ENCODE results near the gene BRIX1. TPM values are rescaled to one million over a fixed set of nuclear protein-coding genes. Genes with fewer than 3 reads are reported as not detected.

Gene BRIX1, protein sequence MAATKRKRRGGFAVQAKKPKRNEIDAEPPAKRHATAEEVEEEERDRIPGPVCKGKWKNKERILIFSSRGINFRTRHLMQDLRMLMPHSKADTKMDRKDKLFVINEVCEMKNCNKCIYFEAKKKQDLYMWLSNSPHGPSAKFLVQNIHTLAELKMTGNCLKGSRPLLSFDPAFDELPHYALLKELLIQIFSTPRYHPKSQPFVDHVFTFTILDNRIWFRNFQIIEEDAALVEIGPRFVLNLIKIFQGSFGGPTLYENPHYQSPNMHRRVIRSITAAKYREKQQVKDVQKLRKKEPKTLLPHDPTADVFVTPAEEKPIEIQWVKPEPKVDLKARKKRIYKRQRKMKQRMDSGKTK
- 14.9 and 23.1 TPM in 2 replicates for total RNA-seq

DNA sequence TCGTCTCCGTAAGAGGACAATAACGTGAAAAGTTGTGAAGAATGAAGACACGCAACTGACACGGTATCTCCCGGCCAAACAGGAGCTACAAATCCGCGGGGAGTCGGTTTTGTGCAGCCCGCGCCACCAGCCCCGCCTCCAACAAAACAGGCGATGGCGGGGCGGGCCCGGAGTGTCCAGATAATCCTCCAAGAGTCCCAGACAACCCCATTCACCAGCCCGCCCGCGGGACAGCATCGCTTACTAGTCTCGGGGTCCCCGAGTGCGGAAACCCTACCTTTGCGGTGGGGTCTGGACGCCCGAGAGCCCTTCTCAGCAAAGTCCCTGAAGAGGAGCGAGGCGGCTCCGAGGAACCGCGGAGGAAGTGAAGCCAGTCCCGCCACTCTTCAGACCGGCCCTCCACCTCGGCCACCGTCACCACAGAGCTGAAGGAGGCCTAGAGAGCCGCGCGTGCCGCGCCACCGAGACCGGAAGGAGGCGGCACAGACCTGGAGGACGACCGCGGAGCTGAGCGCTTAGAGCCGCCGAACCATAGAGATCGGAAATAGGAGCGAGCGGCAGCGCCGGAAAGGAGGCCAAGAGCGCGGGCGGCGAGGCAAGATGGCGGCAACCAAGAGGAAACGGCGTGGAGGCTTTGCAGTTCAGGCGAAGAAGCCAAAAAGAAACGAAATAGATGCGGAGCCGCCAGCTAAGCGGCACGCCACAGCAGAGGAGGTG, at the start of gene BRIX1, which contains the start of gene RAD1:
Gene BRIX1 (plus strand): TSS at position 573 of the 717 bp plus-strand sequence. CDS start 28 bp downstream, at position 601.
Gene RAD1 (minus strand): TSS at position 366 of the 717 bp plus-strand sequence. CDS start 612 bp downstream, outside the sequence.

DNA sequence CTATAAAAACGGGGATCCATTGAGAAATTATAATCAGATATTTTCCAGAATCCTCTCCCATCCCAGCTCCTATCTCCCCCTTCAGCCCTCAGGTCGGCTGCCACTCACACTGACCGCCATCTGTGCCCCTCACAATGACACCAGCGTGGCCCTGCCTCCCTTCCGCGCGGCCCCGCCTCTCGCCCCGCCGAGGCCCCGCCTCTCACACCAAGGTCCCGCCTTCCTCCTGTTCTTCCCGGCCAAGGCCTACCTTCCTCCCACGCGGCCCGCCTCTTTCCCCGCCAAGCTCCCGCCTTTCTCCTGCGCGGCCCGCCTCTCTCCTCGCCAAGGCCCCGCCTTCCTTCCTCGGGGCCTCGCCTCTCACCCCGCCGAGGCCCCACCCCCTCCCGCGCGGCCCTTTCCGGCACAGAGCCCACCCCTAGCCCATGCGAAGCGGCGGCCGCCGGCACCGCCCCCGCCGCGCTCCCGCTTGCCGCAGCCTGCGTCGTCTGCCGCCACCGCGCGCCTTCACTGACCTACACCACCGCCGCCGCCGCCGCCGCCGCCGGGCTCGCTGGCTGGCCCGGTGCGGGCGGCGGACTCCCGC, 13.7 kb downstream of the BRIX1 start, which contains the start of gene DNAJC21:
Gene DNAJC21 (plus strand): TSS at position 426 of the 586 bp plus-strand sequence. CDS start 261 bp downstream, outside the sequence.

Other genes starting within 250 kb of the BRIX1 start
- 0.43 and 1.2 TPM in 2 replicates for gene TTC23L, start 76.5 kb upstream of the BRIX1 start, total RNA-seq
- 21.6 and 27.1 TPM in 2 replicates for gene RAD1, start 207 bp upstream of the BRIX1 start, total RNA-seq
- 24.8 and 36.5 TPM in 2 replicates for gene DNAJC21, start 13.8 kb downstream of the BRIX1 start, total RNA-seq
- gene AGXT2, start 132.2 kb downstream of the BRIX1 start, total RNA-seq: not detected in 2 replicates

Data from placental epithelial cell (primary cell).